GM18505 (cell line): ENCODE data around the gene COMMD1.
"Not testable (repeated sequence)": the region's sequence is repeated elsewhere in the genome, so short reads cannot be mapped to it uniquely, and the experiment has no call there.

Experiments used
- ATAC-seq: cut with Tn5 transposase; IDR thresholded peaks from one replicate; pipeline ENCODE4 v1.9.1; 2021; ENCODE audit not compliant: unreplicated experiment
- POLR2A ChIP-seq: IDR thresholded peaks from 4 replicates; pipeline ENCODE4 v1.6.1; 2011; ENCODE audit warnings: borderline replicate concordance; ENCODE audit not compliant: insufficient read depth, insufficient read length; ENCODE audit errors: extremely low read depth

COMMD1 gene

DNA sequence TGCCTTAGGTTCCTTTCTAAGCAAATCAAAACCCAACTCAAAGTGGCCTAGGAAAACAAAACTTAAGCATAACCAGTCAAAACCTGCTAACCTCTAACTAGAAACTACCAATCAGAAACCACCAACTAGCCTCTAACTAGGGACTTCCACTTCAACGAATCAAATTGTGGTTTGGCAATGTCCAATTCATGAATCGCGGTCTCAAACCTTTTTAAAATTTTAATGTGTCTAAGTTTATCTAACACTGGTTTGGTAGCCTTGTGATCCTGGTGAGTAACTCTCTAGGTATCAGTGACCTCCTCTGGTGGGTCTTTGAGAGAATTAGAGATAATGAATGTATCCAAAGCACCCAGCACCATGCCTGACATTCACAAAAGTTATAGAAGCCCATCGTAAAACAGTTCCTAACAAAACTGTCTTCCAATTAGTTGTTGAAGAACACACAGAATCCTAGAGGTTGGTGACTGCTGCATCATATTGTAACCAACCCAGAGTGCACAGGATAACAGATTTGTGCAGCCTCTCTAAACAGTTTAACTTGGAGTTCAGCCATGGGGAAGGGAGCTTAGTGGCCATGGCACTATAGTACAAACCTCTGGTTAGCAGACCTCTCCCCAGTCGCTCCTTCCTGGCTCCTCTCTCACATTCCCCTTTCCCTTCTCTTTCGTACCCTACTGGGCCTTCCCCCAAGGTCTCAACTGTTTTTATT, 245.3 kb downstream of the COMMD1 start:
- no peak for TF ChIP-seq POLR2A
- ATAC-seq: no peak

DNA sequence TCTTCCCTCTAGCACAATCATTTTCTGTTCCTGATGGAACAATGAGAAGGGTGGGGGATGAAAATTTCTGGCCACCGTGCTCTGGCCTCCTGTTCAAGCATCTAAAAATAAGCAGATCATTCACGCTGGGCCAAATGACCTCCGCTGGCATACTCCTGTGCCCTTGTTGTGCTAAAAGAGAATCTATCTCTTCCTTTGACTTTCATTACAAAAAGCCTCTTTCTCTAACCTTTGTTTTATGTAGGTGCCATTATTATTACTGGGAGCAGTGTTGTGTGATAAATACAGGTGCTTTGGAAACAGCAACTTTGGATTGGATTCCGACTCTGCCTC, 245.8 kb downstream of the COMMD1 start:
- TF ChIP-seq POLR2A: no peak

GRCh38 chr2:62152000-62152399, 246.5 kb downstream of the COMMD1 start:
- TF ChIP-seq POLR2A: no peak
- no peak for ATAC-seq

More for the DNA sequence above, 245.8 kb downstream of the COMMD1 start:
- ATAC-seq: no peak

- no peak for TF ChIP-seq POLR2A
- no peak for ATAC-seq
These were observed 251.5 kb downstream of the COMMD1 start for GRCh38 chr2:62156861-62157496.

DNA sequence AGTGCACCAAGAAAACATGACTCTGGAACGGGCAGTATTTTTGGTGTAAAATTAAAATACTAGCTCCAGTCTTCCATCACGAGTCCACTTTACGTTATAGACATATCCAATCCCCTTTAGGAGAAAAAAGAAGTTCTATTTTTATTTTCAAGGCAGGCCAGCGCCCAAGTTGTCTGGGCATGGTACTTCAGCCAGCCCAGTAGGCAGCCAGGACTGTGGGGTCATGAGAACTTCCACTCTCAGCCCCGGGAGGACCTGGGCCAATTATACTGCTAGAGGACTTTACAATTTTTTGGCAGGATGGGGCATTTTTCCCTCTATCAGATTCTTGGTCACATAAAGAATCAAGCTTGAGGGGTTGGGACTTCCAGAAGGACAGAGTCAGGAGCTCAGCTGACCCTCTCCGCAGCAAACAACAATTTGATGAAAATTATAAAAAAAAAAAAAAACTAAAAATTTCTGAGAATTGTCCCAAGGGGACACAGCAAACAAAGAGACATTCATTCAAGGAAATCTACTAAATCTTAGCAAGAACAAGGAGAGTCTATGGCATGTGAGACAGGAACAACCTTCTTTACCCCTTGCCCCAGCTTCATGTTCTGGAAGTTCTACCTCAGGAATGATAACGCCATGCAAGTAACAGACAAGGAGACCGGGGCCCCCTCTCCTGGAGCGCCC, 253.1 kb downstream of the COMMD1 start:
- no peak for ATAC-seq
- no peak for TF ChIP-seq POLR2A

DNA sequence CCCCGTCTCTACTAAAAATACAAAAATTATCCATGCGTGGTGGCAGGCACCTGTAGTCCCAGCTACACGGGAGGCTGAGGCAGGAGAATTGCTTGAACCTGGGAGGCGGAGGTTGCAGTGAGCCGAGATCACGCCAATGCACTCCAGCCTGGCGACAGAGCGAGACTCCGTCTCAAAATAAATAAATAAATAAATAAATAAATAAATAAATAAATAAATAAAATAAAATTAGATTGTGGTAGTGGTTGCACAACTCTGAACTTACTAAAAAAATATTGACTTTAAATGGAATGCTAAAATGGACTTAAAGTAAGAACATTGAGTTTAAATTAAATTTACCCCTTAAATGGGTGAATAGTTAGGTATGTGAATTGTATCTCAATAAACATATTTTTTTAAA, 255.2 kb downstream of the COMMD1 start:
- ATAC-seq: not testable (repeated sequence)

DNA sequence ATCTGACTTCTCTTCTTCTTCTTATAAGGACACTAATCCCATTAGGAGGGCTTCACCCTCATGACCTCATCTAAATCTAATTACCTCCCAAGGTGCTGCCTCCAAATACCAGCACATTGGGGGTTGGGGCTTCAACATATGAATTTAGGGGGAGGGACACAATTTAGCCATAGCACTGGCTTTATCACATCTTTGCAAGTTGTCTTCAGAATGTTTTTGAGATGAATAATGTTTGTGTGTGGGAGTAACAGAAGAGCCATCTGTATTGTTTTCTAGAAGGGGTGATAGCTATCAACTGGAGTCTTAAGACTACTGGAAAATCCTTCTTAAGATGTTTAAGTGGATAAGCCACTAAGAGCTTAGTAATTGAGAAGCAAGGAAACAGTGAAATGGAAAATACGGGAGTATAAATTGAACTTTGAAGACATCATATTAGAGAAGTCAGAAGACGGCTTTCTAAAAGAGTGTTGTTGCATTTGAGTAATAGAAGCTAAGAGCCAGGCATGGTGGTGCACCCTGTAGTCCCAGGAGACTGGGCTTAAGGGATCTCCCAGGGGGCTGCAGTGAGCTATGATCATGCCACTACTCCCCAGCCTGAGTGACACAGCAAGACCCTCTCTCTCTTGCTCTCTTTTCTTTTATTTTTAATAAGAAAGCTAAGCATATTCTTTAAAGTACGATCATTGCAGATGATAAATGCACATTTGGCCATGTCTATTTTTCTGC, 257.8 kb downstream of the COMMD1 start:
- ATAC-seq: no peak
- TF ChIP-seq POLR2A: no peak

DNA sequence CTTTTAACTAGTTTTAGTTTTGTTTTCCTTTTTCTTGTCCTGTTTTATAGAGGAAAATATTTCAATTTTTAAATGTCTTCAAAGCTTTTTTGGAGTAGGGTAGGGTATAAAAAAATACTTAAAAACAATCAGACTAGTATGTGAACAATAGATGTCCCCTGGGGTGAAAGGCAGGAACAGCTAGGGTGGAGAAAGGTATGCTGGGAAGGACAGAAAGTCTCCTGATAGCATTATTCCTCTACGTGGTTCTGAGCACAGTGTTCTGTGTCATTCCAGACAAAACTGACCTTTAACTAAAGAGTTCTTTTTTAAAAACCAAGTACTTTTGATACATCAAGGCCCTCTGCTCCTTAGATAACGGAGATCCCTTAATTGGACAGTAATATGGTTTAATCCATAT, 258.4 kb downstream of the COMMD1 start:
- ATAC-seq: no peak
- TF ChIP-seq POLR2A: no peak

DNA sequence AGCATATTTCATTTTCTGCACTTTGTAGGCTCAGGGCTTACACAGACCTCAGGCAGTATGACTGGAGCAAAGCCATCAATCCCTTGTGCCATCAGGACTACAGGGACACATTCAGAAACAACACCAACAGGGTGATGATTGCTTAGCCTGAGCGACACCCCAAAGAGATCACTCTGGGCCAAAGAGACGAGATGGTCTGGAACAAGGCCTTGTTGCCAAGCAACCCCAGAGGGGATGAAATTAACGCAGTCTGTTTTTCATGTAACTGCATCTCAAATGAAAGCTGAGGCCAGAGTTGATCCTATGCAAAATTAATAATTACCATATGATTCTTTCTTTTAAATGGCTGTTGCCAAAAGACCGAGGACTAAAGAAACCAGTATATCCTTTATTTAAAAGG, 270.3 kb downstream of the COMMD1 start:
- ATAC-seq: no peak
- no peak for TF ChIP-seq POLR2A

GRCh38 chr2:62176801-62177200, 271.3 kb downstream of the COMMD1 start:
- no peak for TF ChIP-seq POLR2A
- no peak for ATAC-seq

DNA sequence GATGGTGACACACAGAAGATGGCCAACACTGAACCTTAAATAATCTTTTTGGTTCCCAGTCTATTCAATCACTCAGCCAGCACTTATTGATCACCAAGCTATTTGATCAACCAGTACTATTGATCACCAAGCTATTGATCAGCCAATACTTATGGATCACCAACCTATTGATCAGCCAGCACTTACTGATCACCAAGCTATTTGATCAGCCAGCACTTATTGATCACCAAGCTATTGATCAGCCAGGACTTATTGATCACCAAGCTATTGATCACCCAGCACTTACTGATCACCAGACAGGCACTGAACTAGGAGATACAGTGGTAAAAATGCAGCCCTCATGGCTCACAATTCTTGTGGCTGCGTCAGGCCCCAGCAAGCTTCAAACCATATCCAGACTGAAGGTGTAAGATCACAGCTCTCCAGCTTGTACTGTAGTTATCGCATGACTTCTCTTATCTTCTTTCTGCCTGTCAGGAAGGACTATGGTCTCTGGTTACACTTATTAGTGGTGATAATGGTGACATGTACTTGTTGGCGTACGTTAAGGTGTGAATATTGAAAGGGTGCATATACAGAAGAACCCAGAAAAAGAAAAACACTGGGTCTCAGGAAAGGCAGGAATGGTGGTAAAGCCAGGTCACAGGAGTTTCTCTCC, 272.0 kb downstream of the COMMD1 start:
- TF ChIP-seq POLR2A: no peak
- no peak for ATAC-seq

DNA sequence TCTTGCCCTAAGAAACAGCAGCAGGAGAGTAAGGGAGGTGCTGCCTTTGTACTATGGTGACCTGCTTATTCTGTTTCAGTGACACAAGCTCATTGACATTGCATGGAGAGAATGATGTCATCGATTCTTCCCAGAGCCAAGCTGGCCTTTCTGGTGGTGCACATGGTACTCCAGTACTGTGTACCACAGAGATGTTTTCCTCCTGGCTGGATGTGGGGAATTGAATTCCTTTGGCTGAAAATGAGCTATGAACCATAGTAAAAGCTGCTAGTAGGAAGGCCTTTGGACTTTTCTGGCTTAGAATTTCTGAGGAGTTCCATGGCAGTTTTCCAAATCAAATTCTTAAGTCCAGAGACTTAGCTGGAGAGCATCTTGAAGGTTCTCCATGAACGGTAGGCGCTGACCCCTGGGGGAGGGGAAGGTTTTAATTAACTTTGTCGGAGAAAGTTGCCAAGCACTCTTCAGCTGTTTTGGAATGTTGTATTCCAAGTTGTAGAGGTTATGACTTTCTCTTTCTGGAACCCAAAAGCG, 273.3 kb downstream of the COMMD1 start:
- ATAC-seq: no peak
- TF ChIP-seq POLR2A: no peak

DNA sequence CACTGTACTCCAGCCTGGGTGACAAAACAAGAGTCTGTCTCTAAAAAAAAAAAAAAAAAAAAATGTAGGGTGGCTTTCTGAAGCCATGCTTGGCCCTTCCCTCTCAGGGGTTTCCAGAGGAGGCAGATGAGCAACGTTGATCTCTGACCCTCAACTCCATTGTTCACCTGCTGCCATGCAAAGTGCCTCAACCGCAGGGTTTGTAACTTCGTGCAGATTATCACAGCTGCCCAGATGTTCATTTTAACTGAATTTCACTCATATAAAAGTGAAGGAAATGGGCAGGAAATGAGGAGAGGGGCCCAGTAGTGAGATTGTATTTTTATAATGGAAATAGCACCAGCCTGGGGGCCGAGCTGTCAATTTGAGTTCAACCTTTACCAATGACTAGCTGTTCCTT, 275.5 kb downstream of the COMMD1 start:
- ATAC-seq: no peak
- no peak for TF ChIP-seq POLR2A
